ENCODE data around the gene C13orf46.

DNA sequence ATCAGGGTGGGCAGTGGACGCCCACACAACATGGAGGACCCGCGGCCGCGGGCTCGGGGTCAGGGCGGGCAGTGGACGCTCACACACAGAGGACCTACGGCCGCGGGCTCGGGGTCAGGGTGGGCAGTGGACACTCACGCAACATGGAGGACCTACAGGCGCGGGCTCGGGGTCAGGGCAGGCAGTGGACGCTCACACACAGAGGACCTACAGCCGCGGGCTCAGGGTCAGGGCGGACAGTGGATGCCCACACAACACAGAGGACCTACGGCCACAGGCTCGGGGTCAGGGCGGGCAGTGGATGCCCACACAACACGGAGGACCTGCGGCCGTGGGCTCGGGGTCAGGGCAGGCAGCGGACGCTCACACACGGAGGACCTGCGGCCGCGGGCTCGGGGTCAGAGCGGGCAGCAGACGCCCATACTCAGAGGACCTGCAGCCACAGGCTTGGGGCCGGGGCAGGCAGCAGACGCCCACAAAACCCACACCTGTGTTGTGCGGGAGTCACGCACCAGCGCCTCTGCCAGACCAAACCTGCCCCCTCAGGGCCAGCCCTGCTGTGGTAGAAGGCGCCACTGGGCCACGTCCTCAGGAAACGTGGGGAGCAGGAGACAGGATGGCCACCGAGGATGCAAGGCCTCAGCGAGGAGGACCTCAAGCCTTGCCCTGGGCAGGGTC lies 27.6 kb upstream of the C13orf46 start:
- TF ChIP-seq CTCF (optimal IDR thresholded peaks at IDR 0.05 in 1 of 3, IDR thresholded peaks at IDR 0.05 in 1 of 3, conservative IDR thresholded peaks at IDR 0.05 in 1 of 3; ENCODE audit: extremely low read depth in 1 of 3, insufficient read depth in 2 of 3, low read length in 3 of 3) (no peak), EZH2 (IDR thresholded peaks at IDR 0.05; ENCODE audit: low read length) (no peak)
